Lower lobe of right lung (tissue), 2 donors: ENCODE results near the gene ZNF385C. TPM values are rescaled to one million over a fixed set of nuclear protein-coding genes. Genes with fewer than 3 reads are reported as not detected.

Source experiments
- ATAC-seq, 2 donors: fragments of 200-7000 bp; cut with Tn5 transposase; one replicate each; pipeline ENCODE4 v1.9.1; 2020 to 2022; ENCODE audit warnings: mild to moderate bottlenecking in 2 of 2, moderate library complexity in 2 of 2
- DNase-seq: peaks from one replicate; pipeline ENCODE4 v3.0.0-alpha.2; 2020
- H3K27ac ChIP-seq: fragments of 200-600 bp; one replicate; pipeline ENCODE4 v1.8.0; 2022
- H3K27me3 ChIP-seq: fragments of 200-600 bp; one replicate; pipeline ENCODE4 v1.8.0; 2022; ENCODE audit warnings: low read depth
- H3K36me3 ChIP-seq: fragments of 200-600 bp; one replicate; pipeline ENCODE4 v1.8.0; 2022; ENCODE audit warnings: mild to moderate bottlenecking
- H3K4me1 ChIP-seq: fragments of 200-600 bp; one replicate; pipeline ENCODE4 v1.8.0; 2022
- H3K4me3 ChIP-seq: fragments of 200-600 bp; one replicate; pipeline ENCODE4 v1.8.0; 2022; ENCODE audit warnings: mild to moderate bottlenecking
- H3K9me3 ChIP-seq: fragments of 200-600 bp; one replicate; pipeline ENCODE4 v1.8.0; 2022
- intact Hi-C: fragments of 100-400 bp; cut with DNase I; formaldehyde crosslinking; loops from one replicate; pipeline ENCODE4 v1.11.0; 2022
- total RNA-seq: library from RNA; stranded (reverse); fragmentation: NEBNext Ultra II Directional; extraction: Animal tissue kit (Norgen Biotek cat#: 25700); gene quantifications from one replicate; pipeline ENCODE4 v1.2.1, GENCODE V29; 2021
- TF ChIP-seq, protein P1 (sequence below): fragments of 200-600 bp; IDR thresholded peaks from one replicate; pipeline ENCODE4 v1.8.0; 2022; ENCODE audit warnings: antibody characterized with exemption, mild to moderate bottlenecking
- donor health status: DM: no; HTN: yes; CAD: no; lungs with severe emphysema.

Gene ZNF385C
- total RNA-seq, 1 donor from 2014 or later = 1.2 TPM

DNA sequence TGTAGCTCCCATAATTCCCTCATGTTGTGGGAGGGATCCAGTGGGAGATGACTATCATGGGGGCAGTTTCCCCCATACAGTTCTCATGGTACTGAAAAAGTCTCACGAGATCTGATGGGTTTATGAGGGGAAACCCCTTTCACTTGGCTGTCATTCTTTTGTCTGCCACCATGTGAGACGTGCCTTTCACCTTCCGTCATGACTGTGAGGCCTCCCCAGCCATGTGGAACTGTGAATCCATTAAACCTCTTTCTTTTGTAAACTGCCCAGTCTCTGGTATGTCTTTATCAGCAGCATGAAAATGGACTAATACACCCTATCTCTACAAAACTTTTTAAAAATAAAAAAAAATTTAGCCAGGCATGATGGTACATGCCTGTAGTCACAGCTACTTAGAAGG, 41.6 kb downstream of the ZNF385C start:
- TF ChIP-seq, protein P1, sequence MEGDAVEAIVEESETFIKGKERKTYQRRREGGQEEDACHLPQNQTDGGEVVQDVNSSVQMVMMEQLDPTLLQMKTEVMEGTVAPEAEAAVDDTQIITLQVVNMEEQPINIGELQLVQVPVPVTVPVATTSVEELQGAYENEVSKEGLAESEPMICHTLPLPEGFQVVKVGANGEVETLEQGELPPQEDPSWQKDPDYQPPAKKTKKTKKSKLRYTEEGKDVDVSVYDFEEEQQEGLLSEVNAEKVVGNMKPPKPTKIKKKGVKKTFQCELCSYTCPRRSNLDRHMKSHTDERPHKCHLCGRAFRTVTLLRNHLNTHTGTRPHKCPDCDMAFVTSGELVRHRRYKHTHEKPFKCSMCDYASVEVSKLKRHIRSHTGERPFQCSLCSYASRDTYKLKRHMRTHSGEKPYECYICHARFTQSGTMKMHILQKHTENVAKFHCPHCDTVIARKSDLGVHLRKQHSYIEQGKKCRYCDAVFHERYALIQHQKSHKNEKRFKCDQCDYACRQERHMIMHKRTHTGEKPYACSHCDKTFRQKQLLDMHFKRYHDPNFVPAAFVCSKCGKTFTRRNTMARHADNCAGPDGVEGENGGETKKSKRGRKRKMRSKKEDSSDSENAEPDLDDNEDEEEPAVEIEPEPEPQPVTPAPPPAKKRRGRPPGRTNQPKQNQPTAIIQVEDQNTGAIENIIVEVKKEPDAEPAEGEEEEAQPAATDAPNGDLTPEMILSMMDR = no peak
- Histone ChIP-seq H3K9me3 (no peaks in the 10 kb centered on the region), H3K4me1 (no peaks in the 10 kb centered on the region), H3K27ac (no peak overlapping the region), H3K27me3 (peaks cover 5% of the 10 kb centered on the region), H3K36me3 (no peaks in the 10 kb centered on the region), H3K4me3 (no peak overlapping the region)
- DNase-seq (no peak), ATAC-seq (no peak)
- intact Hi-C loops = no loop called here

DNA sequence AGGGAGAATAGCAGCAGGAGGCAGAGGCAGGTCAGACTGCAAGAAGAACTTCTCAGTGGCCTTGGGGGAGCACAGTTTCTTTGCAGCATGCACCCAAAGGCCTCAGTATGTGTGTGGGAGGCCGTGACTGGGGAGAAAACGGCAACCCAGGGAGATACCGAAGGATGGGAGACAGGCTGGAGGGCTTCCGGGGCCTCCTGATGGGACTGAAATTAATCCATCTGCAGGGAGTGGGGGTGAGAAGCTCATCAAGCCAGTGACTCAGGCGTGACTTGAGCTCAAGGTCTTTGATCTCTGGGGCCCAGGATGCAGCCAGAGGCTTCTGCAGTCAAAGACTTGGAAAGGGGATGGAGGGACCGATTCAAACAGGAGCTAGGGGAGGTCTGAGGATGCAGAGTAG, 42.8 kb downstream of the ZNF385C start:
- H3K4me3 ChIP-seq = no peak overlapping the region
- no peak for ATAC-seq
- peaks cover 5% of the 10 kb centered on the region for H3K27me3 ChIP-seq
- no peak overlapping the region for H3K27ac ChIP-seq
- no peaks in the 10 kb centered on the region for H3K9me3 ChIP-seq
- H3K36me3 ChIP-seq = no peaks in the 10 kb centered on the region
- H3K4me1 ChIP-seq = peaks cover 6% of the 10 kb centered on the region
- intact Hi-C loops = no loop called here
- TF ChIP-seq, protein P1 = no peak
- DNase-seq = no peak

DNA sequence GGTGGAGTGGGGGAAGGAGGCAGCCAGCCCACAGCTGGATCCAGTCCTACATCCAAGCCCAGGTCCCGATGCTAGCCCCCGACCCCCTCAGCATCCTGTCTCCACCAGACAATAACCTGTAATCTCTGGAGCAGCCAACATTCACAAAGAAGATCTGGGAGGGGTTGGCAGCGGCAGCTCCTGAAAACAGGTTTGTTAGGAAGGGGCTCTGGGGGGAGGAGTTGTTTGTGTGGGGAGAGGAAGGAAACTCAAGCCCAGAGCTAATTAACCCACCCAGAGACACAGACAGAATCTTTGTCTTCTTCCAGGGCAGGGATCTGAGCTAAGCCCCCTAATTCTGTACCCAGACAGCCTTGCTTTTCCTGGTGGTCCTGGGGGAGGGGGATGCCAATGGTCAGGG, 43.2 kb downstream of the ZNF385C start:
- Histone ChIP-seq H3K9me3 (no peaks in the 10 kb centered on the region), H3K36me3 (no peaks in the 10 kb centered on the region), H3K27ac (no peak overlapping the region), H3K4me1 (peaks cover 8% of the 10 kb centered on the region), H3K4me3 (no peak overlapping the region), H3K27me3 (peaks cover 5% of the 10 kb centered on the region)
- intact Hi-C loops = no loop called here
- TF ChIP-seq, protein P1 = no peak
- ATAC-seq (no peak), DNase-seq (no peak)

DNA sequence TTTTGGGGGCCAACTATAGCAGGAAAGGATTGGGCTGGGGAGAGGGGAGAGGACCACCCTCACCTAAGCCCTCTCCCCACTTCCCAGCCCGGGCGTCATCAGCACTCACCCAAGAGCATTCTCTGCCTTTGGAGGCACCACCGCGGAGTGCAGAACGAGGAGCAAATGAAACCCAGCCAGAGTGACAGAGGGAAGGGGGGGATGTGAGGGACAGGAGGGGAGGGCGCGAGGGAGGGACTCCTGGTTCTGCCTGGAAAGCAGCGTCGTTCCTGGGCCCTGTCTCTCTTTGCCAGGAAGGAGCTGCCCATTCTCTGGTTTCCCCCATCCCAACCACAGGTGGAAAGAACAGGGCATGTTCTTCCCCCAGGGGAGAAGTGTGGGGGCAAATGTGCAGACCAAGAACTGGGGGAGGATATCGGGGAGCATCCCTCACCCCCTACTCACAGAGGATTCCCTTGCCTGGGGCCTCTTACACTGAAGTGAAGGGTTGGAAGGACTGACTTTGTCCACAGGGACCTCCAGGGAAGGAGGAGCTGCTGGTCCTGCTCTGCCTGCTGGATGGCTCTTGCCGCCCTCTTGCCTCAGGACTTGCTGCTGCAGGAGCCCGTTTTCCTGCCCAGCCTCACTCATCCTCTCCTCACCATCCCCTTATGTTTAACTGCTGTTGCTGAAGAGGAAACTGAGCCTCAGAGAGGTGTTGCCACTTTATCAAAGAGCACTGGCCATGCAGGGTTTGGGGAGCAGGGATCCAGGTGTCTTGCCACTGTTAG, 44.4 kb downstream of the ZNF385C start:
- intact Hi-C loops = no loop called here
- no peak overlapping the region for H3K4me3 ChIP-seq
- peaks cover 5% of the 10 kb centered on the region for H3K27me3 ChIP-seq
- no peaks in the 10 kb centered on the region for H3K9me3 ChIP-seq
- no peak for DNase-seq
- H3K4me1 ChIP-seq = peaks cover 16% of the 10 kb centered on the region
- H3K36me3 ChIP-seq = no peaks in the 10 kb centered on the region
- TF ChIP-seq, protein P1 = no peak
- H3K27ac ChIP-seq = no peak overlapping the region
- no peak for ATAC-seq

DNA sequence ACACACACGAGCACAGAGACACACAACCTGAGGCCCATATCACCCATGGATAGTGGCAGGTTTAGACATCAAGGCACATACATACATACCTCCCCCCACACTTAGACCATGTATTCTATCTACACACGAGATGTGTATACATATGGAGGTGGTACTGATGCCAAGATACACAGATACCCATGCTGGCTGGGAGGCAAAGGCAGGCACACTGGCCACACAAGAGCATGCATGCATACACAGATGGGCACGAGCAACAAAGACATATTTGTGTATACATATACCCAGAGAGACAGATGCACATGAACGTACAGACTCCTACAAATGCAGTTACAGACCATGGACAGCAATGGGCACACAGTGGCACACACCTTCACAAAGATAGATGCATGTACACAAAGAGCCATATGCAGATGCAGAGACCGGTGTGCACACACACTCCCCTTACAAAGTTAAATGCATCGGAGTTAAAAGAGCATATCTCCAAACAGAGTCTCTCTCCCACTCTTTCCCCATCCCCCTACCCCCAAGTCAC, 45.9 kb downstream of the ZNF385C start:
- H3K36me3 ChIP-seq = no peaks in the 10 kb centered on the region
- H3K4me1 ChIP-seq = peaks cover 16% of the 10 kb centered on the region
- no peak overlapping the region for H3K27ac ChIP-seq
- no peaks in the 10 kb centered on the region for H3K9me3 ChIP-seq
- intact Hi-C loops = no loop called here
- TF ChIP-seq, protein P1 = no peak
- peaks cover 5% of the 10 kb centered on the region for H3K27me3 ChIP-seq
- ATAC-seq (no peak), DNase-seq (no peak)
- no peak overlapping the region for H3K4me3 ChIP-seq
